Body of pancreas (tissue), 4 donors: ENCODE data around the gene IQCK.

Source experiments
- CTCF ChIP-seq, 7 experiments: fragments of 450-650 bp in 4 of 7; fragments of 200-600 bp in 3 of 7; sonication (generic) in 3 of 7; IDR thresholded peaks; one replicate each; pipeline ENCODE4 v1.5.1; 2016 to 2019; ENCODE audit warnings: antibody characterized with exemption in 7 of 7
- POLR2A ChIP-seq, 3 donors: fragments of 450-650 bp; IDR thresholded peaks; one replicate each; pipeline ENCODE4 v1.6.1; 2016; ENCODE audit warnings: antibody characterized with exemption in 3 of 3, mild to moderate bottlenecking in 2 of 3

GRCh38 chr16:19760356-19761060 is 42.4 kb downstream of the IQCK start:
- no peak for TF ChIP-seq POLR2A (IDR thresholded peaks at IDR 0.05)
- TF ChIP-seq CTCF (IDR thresholded peaks at IDR 0.05) = no peak
